HCT116 (cell line): ENCODE measurements around the gene SLC26A3. TPM values are rescaled to one million over a fixed set of nuclear protein-coding genes. Genes with fewer than 3 reads are reported as not detected.
A peak's percentile ranks its signal among the peaks of the same experiment; 100 is the strongest.

Experiments
- ATAC-seq: fragments of 200-7000 bp; cut with Tn5 transposase; 2 replicates; pipeline ENCODE4 v1.9.1; 2020; ENCODE audit warnings: mild to moderate bottlenecking, moderate library complexity
- BruUV-seq: library from RNA; stranded (reverse); fragments of 400-500 nt; replicated peaks from 2 replicates; lab custom pipeline; 2021; lab: Mats Ljungman, UMichigan
- CTCF ChIA-PET: fragments of 300-600 bp; sonication (Branson Sonifier 250); formaldehyde crosslinking; loops from one replicate; lab custom pipeline; 2021; ENCODE audit warnings: antibody characterized with exemption; lab: Charles Lee
- POLR2A ChIA-PET: fragments of 300-600, 350-600 bp; sonication (Branson Sonifier 250); formaldehyde crosslinking; loops from one replicate; lab custom pipeline; 2021; ENCODE audit warnings: antibody characterized with exemption; lab: Charles Lee
- RAD21 ChIA-PET, 2 experiments: fragments of 300-600 bp; sonication (Branson Sonifier 250); formaldehyde crosslinking; loops; one replicate each; lab custom pipeline; 2023; ENCODE audit warnings: low total read pairs in 2 of 2; ENCODE audit not compliant: uncharacterized antibody in 2 of 2, unreplicated experiment in 2 of 2, low non-redundant PET in 1 of 2; lab: Charles Lee
- DNase-seq: peaks from one replicate; pipeline ENCODE4 v3.0.0-alpha.2; 2010; ENCODE audit warnings: low read depth, low spot score
- H2AFZ ChIP-seq: fragments of 200-600 bp; shearing (Covaris generic), sonication (generic); 2 replicates; pipeline ENCODE4 v1.6.1; 2017; ENCODE audit warnings: low read depth, mixed run types, mixed read lengths, antibody characterized with exemption, low read length; ENCODE audit not compliant: poor library complexity, severe bottlenecking
- H3K27ac ChIP-seq: 2 replicates; pipeline ENCODE4 v1.5.1; 2012; ENCODE audit warnings: low read depth, low read length
- H3K27me3 ChIP-seq: fragments of 200-600 bp; sonication (generic); 2 replicates; pipeline ENCODE4 v1.6.1; 2016; ENCODE audit warnings: mixed run types, low read length, mixed read lengths; ENCODE audit not compliant: insufficient read depth
- H3K36me3 ChIP-seq, 2 experiments: fragments of 200-500 bp in 1 of 2; fragments of 200-600 bp in 1 of 2; sonication (Bioruptor generic) in 1 of 2; sonication (generic) in 1 of 2; 2 replicates each; pipeline versions ENCODE4 v1.5.1 to v1.6.1; 2014 to 2016; ENCODE audit warnings: low read length in 2 of 2, inconsistent platforms in 1 of 2, mixed read lengths in 1 of 2, mixed run types in 1 of 2; ENCODE audit not compliant: insufficient read depth in 2 of 2, control insufficient read depth in 1 of 2
- H3K4me1 ChIP-seq, 2 experiments: fragments of 200-600 bp in 1 of 2; sonication (generic) in 1 of 2; 2 replicates each; pipeline versions ENCODE4 v1.5.1 to v1.6.1; 2012 to 2017; ENCODE audit warnings: low read length in 2 of 2, inconsistent platforms in 1 of 2, mild to moderate bottlenecking in 1 of 2, mixed read lengths in 1 of 2, mixed run types in 1 of 2, moderate library complexity in 1 of 2; ENCODE audit not compliant: insufficient read depth in 2 of 2, control insufficient read depth in 1 of 2
- H3K4me2 ChIP-seq: fragments of 200-600 bp; sonication (generic); 2 replicates; pipeline ENCODE4 v1.6.1; 2017; ENCODE audit warnings: mixed run types, low read length, mixed read lengths
- H3K4me3 ChIP-seq, 2 experiments: fragments of 200-600 bp in 1 of 2; sonication (generic) in 1 of 2; replicated peaks in 1 of 2; 2 replicates each; pipeline ENCODE4 v1.5.1; 2011 to 2016; ENCODE audit warnings: low read length in 2 of 2, control low read depth in 1 of 2, low read depth in 1 of 2, mild to moderate bottlenecking in 1 of 2, mixed read lengths in 1 of 2, mixed run types in 1 of 2
- H3K79me2 ChIP-seq: fragments of 200-600 bp; sonication (generic); 2 replicates; pipeline ENCODE4 v1.6.1; 2017; ENCODE audit warnings: mild to moderate bottlenecking, mixed run types, low read length, moderate library complexity, mixed read lengths; ENCODE audit not compliant: insufficient read depth
- H3K9ac ChIP-seq: fragments of 200-600 bp; sonication (generic); 2 replicates; pipeline ENCODE4 v1.6.1; 2016; ENCODE audit warnings: low read length, mixed read lengths
- H3K9me2 ChIP-seq: fragments of 200-600 bp; sonication (generic), shearing (Covaris generic); 2 replicates; pipeline ENCODE4 v1.6.1; 2017; ENCODE audit warnings: mixed run types, mild to moderate bottlenecking, moderate library complexity; ENCODE audit not compliant: insufficient read depth
- H3K9me3 ChIP-seq, 2 experiments: fragments of 200-500 bp in 1 of 2; fragments of 200-600 bp in 1 of 2; sonication (Bioruptor generic) in 1 of 2; sonication (generic) in 1 of 2; 2 replicates each; pipeline ENCODE4 v1.6.1; 2014 to 2017; ENCODE audit warnings: low read length in 2 of 2, mixed read lengths in 2 of 2, inconsistent platforms in 1 of 2, low read depth in 1 of 2, mild to moderate bottlenecking in 1 of 2, mixed run types in 1 of 2, moderate library complexity in 1 of 2; ENCODE audit not compliant: control insufficient read depth in 1 of 2, insufficient read depth in 1 of 2
- H4K20me1 ChIP-seq: fragments of 200-600 bp; sonication (generic), shearing (Covaris generic); 2 replicates; pipeline ENCODE4 v1.6.1; 2017; ENCODE audit warnings: mixed run types, mild to moderate bottlenecking, moderate library complexity; ENCODE audit not compliant: insufficient read depth
- ELF1 ChIP-seq: IDR thresholded peaks from 2 replicates; pipeline ENCODE4 v1.6.1; 2012; ENCODE audit warnings: low read depth, borderline replicate concordance
- EZH2 ChIP-seq: fragments of 200-600 bp; sonication (generic); IDR thresholded peaks from 2 replicates; pipeline ENCODE4 v1.6.1; 2017; ENCODE audit warnings: antibody characterized with exemption, mixed run types
- EZH2phosphoT487 ChIP-seq: fragments of 200-600 bp; IDR thresholded peaks from 2 replicates; pipeline ENCODE4 v1.6.1; 2018; ENCODE audit warnings: antibody characterized with exemption, borderline replicate concordance
- FOSL1 ChIP-seq: IDR thresholded peaks from 2 replicates; pipeline ENCODE4 v1.6.1; 2012; ENCODE audit warnings: low read depth
- JUND ChIP-seq: IDR thresholded peaks from 2 replicates; pipeline ENCODE4 v1.6.1; 2012
- POLR2A ChIP-seq: IDR thresholded peaks from 2 replicates; pipeline ENCODE4 v1.7.0; 2011; ENCODE audit warnings: borderline replicate concordance; ENCODE audit not compliant: insufficient read depth, insufficient read length; ENCODE audit errors: extremely low read depth
- POLR2AphosphoS5 ChIP-seq: IDR thresholded peaks from 2 replicates; pipeline ENCODE4 v1.6.1; 2011; ENCODE audit warnings: mild to moderate bottlenecking, low read depth, low read length, moderate library complexity
- SIN3A ChIP-seq: IDR thresholded peaks from 2 replicates; pipeline ENCODE4 v1.6.1; 2012; ENCODE audit warnings: low read depth
- SP1 ChIP-seq: IDR thresholded peaks from 2 replicates; pipeline ENCODE4 v1.6.1; 2012; ENCODE audit warnings: low read depth
- YY1 ChIP-seq: IDR thresholded peaks from 2 replicates; pipeline ENCODE4 v1.6.1; 2011; ENCODE audit warnings: low read length, low read depth, moderate library complexity, mild to moderate bottlenecking; ENCODE audit not compliant: insufficient replicate concordance; ENCODE audit errors: extremely low read depth
- ZFX ChIP-seq: fragments of 450-650 bp; IDR thresholded peaks from 2 replicates; pipeline ENCODE4 v1.6.1; 2017
- ZNF274 ChIP-seq: fragments of 200-500 bp; sonication (Bioruptor generic); IDR thresholded peaks from 2 replicates; pipeline ENCODE4 v1.6.1; 2014; ENCODE audit warnings: mild to moderate bottlenecking, low read depth, low read length, inconsistent platforms
- intact Hi-C: fragments of 100-400 bp; cut with micrococcal nuclease; formaldehyde crosslinking; loops from 2 replicates; pipeline ENCODE4 v1.10.0; 2022
- total RNA-seq: library from RNA; stranded (reverse); gene quantifications from one replicate; pipeline ENCODE4 v1.2.1, GENCODE V29; 2021; ENCODE audit not compliant: unreplicated experiment
- TF ChIP-seq, protein P1 (sequence below): IDR thresholded peaks from 2 replicates; pipeline ENCODE4 v1.6.1; 2012
- TF ChIP-seq, protein P2 (sequence below), 3 experiments: fragments of 200-600 bp in 1 of 3; sonication (generic) in 1 of 3; IDR thresholded peaks in 2 of 3; conservative IDR thresholded peaks in 1 of 3; 2 replicates each; pipeline ENCODE4 v1.5.1; 2012 to 2017; ENCODE audit warnings: low read depth in 2 of 3, low read length in 2 of 3, antibody characterized with exemption in 1 of 3, borderline replicate concordance in 1 of 3, control low read depth in 1 of 3, mild to moderate bottlenecking in 1 of 3, mixed read lengths in 1 of 3, mixed run types in 1 of 3, moderate library complexity in 1 of 3; ENCODE audit not compliant: insufficient read depth in 1 of 3

SLC26A3 gene
- total RNA-seq, 1 experiment from 2014 or later, result 0.54 TPM

DNA sequence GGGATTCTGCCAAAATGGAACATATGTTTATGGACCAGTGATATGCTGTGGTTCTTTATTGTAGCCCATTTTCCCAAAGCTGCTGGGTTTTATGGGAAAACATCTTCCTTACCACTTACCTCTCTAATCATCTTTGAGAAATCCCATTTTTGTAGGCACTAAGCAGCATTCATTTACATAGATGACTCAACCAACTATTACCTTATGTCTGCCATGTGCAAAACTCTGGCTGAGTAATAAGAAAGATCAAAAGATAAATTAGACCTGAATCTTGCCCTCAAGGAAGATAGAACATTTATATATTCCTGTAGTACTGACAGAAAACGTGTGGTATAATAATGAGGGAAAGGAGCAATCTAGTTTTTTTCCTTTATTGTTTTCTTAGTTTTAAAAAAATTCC, 34.8 kb downstream of the SLC26A3 start:
- Histone ChIP-seq H3K79me2 (no peaks in the 10 kb centered on the region), H3K4me3 (no peak overlapping the region), H3K9me3 (no peaks in the 10 kb centered on the region), H3K9me2 (no peaks in the 10 kb centered on the region), H3K27me3 (no peaks in the 10 kb centered on the region), H3K4me1 (no peaks in the 10 kb centered on the region), H3K4me2 (no peak overlapping the region), H3K36me3 (no peaks in the 10 kb centered on the region), H3K27ac (no peak overlapping the region), H4K20me1 (no peaks in the 10 kb centered on the region), H3K9ac (no peak overlapping the region), H2AFZ (no peak overlapping the region)
- no TSS peak for BruUV-seq
- RAD21 ChIA-PET, result no interaction called here
- CTCF ChIA-PET, result no interaction called here
- TF ChIP-seq POLR2A (no peak), EZH2 (no peak)
- intact Hi-C loops, result no loop called here
- DNase-seq (no peak), ATAC-seq (no peak)
- POLR2A ChIA-PET, result no interaction called here

DNA sequence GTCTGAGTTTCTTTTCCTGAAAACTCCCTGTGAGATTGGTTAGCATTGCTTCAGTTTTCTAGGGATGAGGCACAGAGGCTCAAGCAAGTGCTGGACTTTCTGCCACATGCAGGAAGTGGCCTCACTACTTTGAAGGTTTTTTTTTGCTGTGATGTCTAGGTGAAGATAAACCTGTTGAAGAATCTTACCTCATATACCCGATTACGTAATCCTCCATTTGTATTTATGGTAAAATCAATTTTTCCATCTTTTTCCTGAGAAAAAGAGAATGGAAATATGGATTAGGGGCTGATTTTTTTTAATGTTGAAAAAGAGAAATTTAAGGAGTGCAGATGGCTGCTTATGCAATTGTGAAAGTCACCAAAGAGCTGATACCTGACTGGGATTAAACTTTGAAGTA, 35.6 kb downstream of the SLC26A3 start:
- H3K4me3 ChIP-seq, result no peak overlapping the region
- H2AFZ ChIP-seq, result no peak overlapping the region
- no peak overlapping the region for H3K27ac ChIP-seq
- H3K9me3 ChIP-seq, result no peaks in the 10 kb centered on the region
- ChIA-PET CTCF (no interaction called here), POLR2A (no interaction called here), RAD21 (no interaction called here)
- H3K4me1 ChIP-seq, result no peaks in the 10 kb centered on the region
- TF ChIP-seq POLR2AphosphoS5, result no peak
- TF ChIP-seq EZH2, result no peak
- DNase-seq (no peak), ATAC-seq (no peak)
- no peaks in the 10 kb centered on the region for H3K36me3 ChIP-seq
- H3K4me2 ChIP-seq, result no peak overlapping the region
- no TSS peak for BruUV-seq
- no peaks in the 10 kb centered on the region for H4K20me1 ChIP-seq
- H3K9me2 ChIP-seq, result no peaks in the 10 kb centered on the region
- no peaks in the 10 kb centered on the region for H3K27me3 ChIP-seq
- H3K79me2 ChIP-seq, result no peaks in the 10 kb centered on the region
- intact Hi-C loops, result no loop called here
- H3K9ac ChIP-seq, result no peak overlapping the region

DNA sequence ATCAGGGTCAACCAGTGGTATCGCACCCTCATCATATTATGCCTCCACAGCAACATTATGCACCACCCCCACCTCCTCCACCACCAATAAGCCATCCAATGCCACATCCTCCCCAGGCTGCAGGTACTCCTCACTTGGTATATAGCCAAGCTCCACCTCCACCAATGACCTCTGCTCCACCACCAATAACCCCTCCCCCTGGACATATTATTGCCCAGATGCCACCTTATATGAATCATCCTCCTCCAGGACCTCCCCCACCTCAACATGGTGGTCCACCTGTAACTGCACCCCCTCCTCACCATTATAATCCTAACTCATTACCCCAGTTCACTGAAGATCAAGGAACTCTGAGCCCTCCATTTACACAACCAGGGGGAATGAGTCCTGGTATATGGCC, 44.4 kb downstream of the SLC26A3 start:
- Histone ChIP-seq H3K27ac (no peak overlapping the region), H3K27me3 (no peaks in the 10 kb centered on the region), H2AFZ (no peak overlapping the region), H3K4me1 (no peaks in the 10 kb centered on the region), H3K4me3 (no peak overlapping the region), H3K36me3 (peaks cover 27 to 46% of the 10 kb centered on the region in 2 experiments), H3K9me2 (no peaks in the 10 kb centered on the region), H3K9me3 (no peaks in the 10 kb centered on the region), H4K20me1 (no peaks in the 10 kb centered on the region), H3K4me2 (no peak overlapping the region), H3K79me2 (peaks cover 2% of the 10 kb centered on the region; the same call in 1 of the 2 replicates), H3K9ac (no peak overlapping the region)
- ChIA-PET RAD21 (no interaction called here), POLR2A (no interaction called here), CTCF (no interaction called here)
- intact Hi-C loops, result no loop called here
- no peak for ATAC-seq
- no peak for DNase-seq
- TSS peak; percentile 17 for BruUV-seq
- TF ChIP-seq EZH2phosphoT487 (no peak), ZNF274 (no peak), ZFX (no peak), POLR2A (no peak), FOSL1 (no peak), SIN3A (no peak), POLR2AphosphoS5 (no peak; the same call in 1 of the 2 replicates), ELF1 (no peak), YY1 (no peak), EZH2 (no peak), SP1 (no peak), JUND (no peak)
- TF ChIP-seq, protein P1, sequence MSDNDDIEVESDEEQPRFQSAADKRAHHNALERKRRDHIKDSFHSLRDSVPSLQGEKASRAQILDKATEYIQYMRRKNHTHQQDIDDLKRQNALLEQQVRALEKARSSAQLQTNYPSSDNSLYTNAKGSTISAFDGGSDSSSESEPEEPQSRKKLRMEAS, result no peak
- TF ChIP-seq, protein P2, sequence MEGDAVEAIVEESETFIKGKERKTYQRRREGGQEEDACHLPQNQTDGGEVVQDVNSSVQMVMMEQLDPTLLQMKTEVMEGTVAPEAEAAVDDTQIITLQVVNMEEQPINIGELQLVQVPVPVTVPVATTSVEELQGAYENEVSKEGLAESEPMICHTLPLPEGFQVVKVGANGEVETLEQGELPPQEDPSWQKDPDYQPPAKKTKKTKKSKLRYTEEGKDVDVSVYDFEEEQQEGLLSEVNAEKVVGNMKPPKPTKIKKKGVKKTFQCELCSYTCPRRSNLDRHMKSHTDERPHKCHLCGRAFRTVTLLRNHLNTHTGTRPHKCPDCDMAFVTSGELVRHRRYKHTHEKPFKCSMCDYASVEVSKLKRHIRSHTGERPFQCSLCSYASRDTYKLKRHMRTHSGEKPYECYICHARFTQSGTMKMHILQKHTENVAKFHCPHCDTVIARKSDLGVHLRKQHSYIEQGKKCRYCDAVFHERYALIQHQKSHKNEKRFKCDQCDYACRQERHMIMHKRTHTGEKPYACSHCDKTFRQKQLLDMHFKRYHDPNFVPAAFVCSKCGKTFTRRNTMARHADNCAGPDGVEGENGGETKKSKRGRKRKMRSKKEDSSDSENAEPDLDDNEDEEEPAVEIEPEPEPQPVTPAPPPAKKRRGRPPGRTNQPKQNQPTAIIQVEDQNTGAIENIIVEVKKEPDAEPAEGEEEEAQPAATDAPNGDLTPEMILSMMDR (IDR thresholded peaks at IDR 0.05 in 2 of 3, conservative IDR thresholded peaks at IDR 0.05 in 1 of 3; ENCODE audit: borderline replicate concordance in 1 of 3, insufficient read depth in 1 of 3, low read depth in 2 of 3, low read length in 2 of 3), result no peak
